ENCODE data around the gene STARD5. TPM values are rescaled to one million over a fixed set of nuclear protein-coding genes. Genes with fewer than 3 reads are reported as not detected.

STARD5 gene
- polyA plus RNA-seq, 1 donor from 2014 or later, result 8.4 TPM

DNA sequence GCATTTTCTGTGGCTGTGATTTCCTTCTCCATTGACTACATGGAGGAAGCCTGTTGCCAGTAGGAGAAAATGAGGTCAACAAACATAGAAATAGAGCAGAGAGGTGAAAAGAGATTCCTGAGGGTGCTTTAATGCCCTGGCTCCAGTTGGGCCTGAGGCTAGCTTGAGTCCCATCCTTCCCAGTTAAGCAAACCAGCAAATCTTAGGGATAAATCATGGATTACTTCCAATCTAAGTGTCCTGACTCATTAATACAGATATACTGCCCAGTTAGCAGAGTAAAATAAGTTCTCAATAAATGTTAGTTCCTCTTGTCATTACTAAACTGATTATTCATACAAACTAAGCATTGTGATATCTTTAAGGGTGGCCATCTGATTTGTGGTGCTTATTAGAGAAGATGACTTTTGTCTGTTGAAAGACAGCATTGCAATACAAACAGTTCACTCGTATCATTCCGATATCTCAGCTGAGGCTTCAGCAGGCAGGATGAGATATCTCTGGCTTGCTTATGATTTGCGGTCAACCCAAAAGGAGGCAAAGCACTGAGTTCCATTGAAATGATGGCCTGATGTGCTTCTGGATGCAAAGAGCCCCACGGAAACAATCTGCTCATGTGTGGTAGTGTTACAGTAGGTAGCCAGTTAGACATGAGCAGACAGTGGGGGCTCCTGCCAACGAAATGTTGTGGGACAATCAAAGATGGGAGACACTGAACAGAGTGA is 6.6 kb upstream of the STARD5 start:
- Mint-ChIP-seq H3K27ac (peak overlapping the region in 1 of 3 donors; percentile 86), H3K9me3 (no peaks in the 10 kb centered on the region), H3K27me3 (peaks cover 2% of the 10 kb centered on the region), H3K4me1 (peaks cover 4 to 5% (median 4%) of the 10 kb centered on the region in 3 donors), H3K36me3 (peaks cover 3% of the 10 kb centered on the region), H3K4me3 (no peak overlapping the region)

DNA sequence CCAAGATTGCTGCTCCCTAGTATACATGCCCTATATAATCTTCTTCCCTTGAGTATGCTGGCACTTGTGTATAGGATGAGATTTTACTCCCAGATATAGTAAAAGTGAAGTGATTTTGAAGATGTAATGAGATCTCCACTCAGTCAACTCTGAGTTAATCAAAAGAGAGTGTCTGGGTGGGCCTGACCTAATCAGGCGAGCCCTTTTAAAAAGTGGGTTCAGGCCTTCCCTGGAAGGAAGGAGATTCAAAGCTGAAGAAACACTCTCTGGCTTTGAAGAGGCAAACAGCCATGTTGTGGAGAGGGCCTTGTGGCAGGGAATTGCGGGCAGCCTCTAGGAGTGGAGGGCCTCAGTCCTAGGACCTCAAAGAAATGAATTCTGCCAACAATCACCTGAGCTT is 5.5 kb upstream of the STARD5 start:
- Mint-ChIP-seq H3K4me1 (peaks cover 10 to 11% (median 10%) of the 10 kb centered on the region in 3 donors), H3K4me3 (no peak overlapping the region), H3K36me3 (peaks cover 3% of the 10 kb centered on the region), H3K9me3 (no peaks in the 10 kb centered on the region), H3K27ac (no peak overlapping the region), H3K27me3 (no peaks in the 10 kb centered on the region)

DNA sequence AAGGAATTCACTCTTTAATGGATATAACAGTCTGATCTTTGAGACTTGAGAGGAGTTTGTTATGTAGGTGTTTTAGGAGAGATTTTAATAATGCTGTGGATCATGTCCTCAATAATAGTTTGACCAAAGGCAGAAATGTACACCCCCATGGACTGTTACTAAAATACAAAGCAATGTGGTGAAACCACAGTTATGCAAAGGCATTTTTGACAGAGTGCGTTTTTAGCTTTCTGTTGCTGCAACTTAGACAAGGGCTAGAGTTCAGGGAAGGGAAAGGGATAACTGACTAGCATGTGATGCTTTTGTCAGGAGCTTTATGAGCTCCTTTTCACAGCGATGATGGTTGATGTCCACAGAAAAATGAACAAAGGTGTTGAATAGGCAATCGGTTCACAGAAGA is 3.6 kb upstream of the STARD5 start:
- Mint-ChIP-seq H3K4me3 (peak overlapping the region in 1 of 4 donors; percentile 41), H3K9me3 (no peaks in the 10 kb centered on the region), H3K4me1 (peaks cover 17 to 22% (median 17%) of the 10 kb centered on the region in 3 donors), H3K36me3 (peaks cover 3% of the 10 kb centered on the region), H3K27me3 (no peaks in the 10 kb centered on the region), H3K27ac (peak overlapping the region in 1 of 3 donors; percentile 30)

DNA sequence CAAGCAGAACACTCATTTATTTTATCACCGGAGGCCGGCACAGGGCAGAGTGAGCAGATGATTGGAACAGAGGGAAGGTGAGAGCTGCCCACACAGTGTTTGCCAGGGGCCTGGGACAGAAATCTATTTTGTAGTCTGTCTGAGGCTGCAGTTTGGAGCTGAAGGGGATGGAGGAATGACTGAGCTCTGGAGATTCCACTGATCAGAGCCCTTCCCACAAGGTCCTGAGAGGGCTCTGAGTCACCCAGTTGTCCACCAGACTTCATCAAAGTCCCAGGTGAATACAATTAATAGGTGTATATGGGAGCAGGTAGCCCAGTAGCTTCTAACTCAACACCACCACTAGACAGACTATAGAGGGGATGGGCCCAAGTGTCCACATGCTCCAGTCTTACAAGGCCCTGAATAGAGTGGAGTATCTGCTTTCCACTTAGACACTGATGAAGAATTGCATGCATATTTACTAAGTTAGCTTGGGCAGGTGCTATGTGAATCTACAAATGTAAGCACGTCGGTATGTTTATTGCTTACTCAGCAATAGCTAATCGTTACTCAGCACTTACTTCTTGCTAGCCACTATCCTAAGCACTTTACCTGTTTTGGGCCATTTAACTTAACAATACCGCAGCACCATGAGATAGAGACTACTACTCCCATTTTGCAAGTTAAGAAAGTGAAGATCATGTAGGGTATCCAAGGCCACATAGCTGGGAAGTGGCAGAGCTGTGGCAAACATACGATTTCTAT is 2.7 kb upstream of the STARD5 start:
- H3K4me3 Mint-ChIP-seq, result peak overlapping the region in 1 of 4 donors; percentile 31
- peaks cover 3% of the 10 kb centered on the region for H3K36me3 Mint-ChIP-seq
- H3K27me3 Mint-ChIP-seq, result no peaks in the 10 kb centered on the region
- peak overlapping the region in 1 of 3 donors; percentile 74 for H3K27ac Mint-ChIP-seq
- H3K4me1 Mint-ChIP-seq, result peaks cover 17 to 27% (median 22%) of the 10 kb centered on the region in 3 donors
- no peaks in the 10 kb centered on the region for H3K9me3 Mint-ChIP-seq

DNA sequence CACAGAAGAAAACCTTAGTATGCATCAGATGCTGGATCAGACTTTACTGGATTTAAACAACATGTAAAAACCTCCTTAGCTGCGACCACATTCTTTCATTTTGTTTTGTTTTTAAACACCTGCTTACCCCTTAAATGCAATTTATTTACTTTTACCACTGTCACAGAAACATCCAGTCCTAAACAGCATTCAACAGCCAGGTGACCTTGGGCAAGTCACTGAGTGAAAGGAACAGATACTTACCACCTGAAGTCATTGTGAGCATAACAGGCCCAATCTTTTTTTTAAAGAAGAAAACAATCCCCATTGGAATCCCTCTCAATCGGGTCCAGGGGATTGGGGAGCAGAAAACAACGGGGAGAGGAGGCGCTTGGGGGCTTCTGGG is 390 bp downstream of the STARD5 start:
- H3K27ac Mint-ChIP-seq, result peak overlapping the region; percentile 84 to 95 (median 93)
- H3K9me3 Mint-ChIP-seq, result no peaks in the 10 kb centered on the region
- peak overlapping the region; percentile 92 to 100 (median 98) for H3K4me3 Mint-ChIP-seq
- no peaks in the 10 kb centered on the region for H3K36me3 Mint-ChIP-seq
- H3K4me1 Mint-ChIP-seq, result peaks cover 24 to 34% (median 33%) of the 10 kb centered on the region in 3 donors
- H3K27me3 Mint-ChIP-seq, result peaks cover under 1% of the 10 kb centered on the region

DNA sequence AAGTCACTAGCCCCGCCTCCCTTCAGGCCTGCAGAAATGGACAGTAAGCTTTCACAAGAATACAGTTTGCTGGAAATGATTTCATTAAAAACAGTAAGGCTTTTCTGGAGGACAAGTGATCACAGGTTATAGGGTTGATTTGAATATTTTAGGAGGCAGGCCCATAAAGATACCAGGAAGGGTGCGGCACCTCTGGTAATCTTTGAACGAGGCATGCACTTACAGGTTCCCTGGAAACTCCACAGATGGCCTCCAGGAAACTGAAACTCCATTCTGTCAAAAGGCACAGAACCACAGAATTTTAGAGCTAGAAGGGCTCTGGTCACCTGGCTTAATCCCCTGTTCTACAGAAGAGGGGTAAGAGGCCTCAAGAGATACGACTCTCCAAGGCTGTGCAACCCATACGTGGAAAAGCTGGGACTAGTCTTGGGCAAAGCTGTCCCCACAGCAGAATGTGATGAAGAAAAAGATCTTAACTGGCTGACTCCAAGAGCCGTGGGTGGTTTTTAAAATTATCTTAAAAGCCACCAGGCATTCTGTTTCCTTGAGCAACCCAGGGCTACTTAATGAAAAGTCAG is 1.2 kb downstream of the STARD5 start:
- peak overlapping the region; percentile 58 to 74 (median 66) for H3K4me3 Mint-ChIP-seq
- peak overlapping the region in 2 of 3 donors; percentile 46 to 83 for H3K27ac Mint-ChIP-seq
- peaks cover 31 to 41% (median 41%) of the 10 kb centered on the region in 3 donors for H3K4me1 Mint-ChIP-seq

DNA sequence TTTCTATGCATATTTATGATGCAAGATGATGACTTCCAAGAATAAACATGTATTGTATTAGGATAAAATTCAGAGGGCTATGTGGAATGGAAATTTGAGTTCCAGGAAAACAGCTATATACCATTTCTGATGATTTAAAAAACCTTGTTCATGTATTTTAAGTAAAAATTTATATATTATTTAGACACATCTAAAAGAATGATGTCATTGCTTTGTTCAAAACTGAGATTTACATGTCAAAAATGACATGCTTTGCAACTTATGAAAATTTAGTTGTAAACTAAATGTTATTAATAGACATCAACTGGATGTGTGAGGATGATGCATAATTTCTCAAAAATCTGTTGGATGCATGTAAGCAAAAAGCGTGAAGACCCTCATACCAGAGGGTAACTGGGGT is 2.3 kb downstream of the STARD5 start:
- Mint-ChIP-seq H3K27ac (no peak overlapping the region), H3K4me3 (peak overlapping the region in 1 of 4 donors; percentile 73), H3K27me3 (peaks cover 1% of the 10 kb centered on the region), H3K9me3 (no peaks in the 10 kb centered on the region), H3K4me1 (peaks cover 41 to 48% (median 46%) of the 10 kb centered on the region in 3 donors), H3K36me3 (no peaks in the 10 kb centered on the region)

More for the DNA sequence above, 1.2 kb downstream of the STARD5 start:
- peaks cover 1% of the 10 kb centered on the region for H3K27me3 Mint-ChIP-seq
- no peaks in the 10 kb centered on the region for H3K36me3 Mint-ChIP-seq
- H3K9me3 Mint-ChIP-seq, result no peaks in the 10 kb centered on the region

DNA sequence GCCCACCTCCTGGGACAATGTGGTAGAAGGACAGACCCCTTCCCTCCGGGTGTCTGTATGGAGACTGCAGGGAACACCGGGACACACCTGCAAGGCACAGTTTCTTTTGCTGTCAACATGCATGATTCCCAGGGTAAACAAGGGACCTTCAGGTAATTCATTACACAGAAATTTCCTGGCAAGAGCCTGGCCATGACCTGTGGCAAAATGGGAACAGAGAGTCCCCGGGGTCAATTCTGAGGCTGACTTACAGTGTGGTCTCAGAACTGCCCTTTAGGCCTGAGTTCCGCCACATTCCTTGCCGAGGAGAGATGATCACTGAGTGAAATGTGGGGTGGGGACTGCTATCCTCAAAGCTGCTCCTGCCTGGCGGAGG is 6.3 kb downstream of the STARD5 start:
- no peaks in the 10 kb centered on the region for H3K36me3 Mint-ChIP-seq
- no peaks in the 10 kb centered on the region for H3K9me3 Mint-ChIP-seq
- H3K27ac Mint-ChIP-seq, result peak overlapping the region; percentile 83 to 89 (median 86)
- H3K4me1 Mint-ChIP-seq, result peaks cover 44 to 66% (median 51%) of the 10 kb centered on the region in 3 donors
- peak overlapping the region; percentile 55 to 87 (median 66) for H3K4me3 Mint-ChIP-seq
- peaks cover 1% of the 10 kb centered on the region for H3K27me3 Mint-ChIP-seq

DNA sequence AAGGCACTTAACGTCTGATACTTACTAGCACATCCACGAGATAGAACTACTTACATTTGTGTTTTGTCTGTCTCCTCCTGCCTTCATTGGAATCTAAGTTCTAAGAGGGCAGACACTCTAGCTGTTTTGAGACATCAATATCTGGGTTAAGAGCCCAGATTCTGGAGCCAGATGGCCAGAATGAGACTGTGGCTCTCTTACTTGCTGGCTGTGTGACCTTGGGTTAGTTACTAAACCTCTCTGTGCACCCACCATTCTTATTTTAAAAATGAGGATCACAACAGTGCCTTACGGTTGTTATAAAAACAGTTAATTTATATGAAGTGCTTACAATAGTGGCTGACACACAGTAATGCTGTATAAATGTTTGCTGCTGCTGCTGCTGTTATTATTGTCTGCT is 7.7 kb downstream of the STARD5 start:
- Mint-ChIP-seq H3K4me1 (peaks cover 47 to 74% (median 64%) of the 10 kb centered on the region in 3 donors), H3K4me3 (peak overlapping the region in 2 of 4 donors; percentile 9 to 81), H3K9me3 (no peaks in the 10 kb centered on the region)

DNA sequence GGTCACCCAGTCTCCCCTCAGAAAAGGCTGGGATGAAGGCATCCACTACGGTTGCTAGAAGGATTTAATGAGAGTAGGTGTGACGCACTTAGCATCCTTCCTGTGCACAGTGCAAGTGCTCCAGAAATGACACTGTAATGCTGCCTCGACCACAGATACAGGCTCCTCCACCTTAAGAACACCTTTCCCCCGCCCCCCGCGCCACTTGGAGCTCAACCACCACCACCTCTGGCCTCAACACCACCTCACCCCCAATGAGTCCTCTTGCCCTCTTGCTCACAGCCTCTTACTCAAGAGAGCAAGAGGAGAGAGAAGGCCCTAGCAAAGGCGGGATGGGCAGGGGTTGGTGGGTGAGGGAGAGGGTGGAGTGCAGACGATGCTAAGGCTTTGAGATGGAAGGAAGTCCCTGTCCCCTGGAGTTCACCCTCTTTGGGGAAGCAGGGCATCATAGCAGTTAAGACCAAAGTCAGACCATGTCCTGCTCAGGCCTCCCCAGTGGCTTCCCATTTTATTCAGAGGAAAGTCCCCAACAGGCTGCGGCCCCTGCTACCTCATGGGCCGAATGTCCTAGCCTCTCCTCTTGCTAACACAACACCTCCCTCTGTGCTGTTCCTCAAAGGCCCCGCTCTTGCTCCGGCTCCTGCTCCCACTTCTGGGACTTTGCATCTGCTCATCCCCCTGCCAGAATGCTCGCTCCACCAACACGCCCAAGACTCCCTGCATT is 8.3 kb downstream of the STARD5 start:
- Mint-ChIP-seq H3K4me3 (peak overlapping the region in 3 of 4 donors; percentile 29 to 81 (median 79)), H3K9me3 (no peaks in the 10 kb centered on the region), H3K27me3 (peaks cover 1% of the 10 kb centered on the region), H3K36me3 (peaks cover 2% of the 10 kb centered on the region), H3K27ac (peak overlapping the region; percentile 89 to 95 (median 94)), H3K4me1 (peaks cover 47 to 80% (median 71%) of the 10 kb centered on the region in 3 donors)

More for the DNA sequence above, 7.7 kb downstream of the STARD5 start:
- H3K36me3 Mint-ChIP-seq, result no peaks in the 10 kb centered on the region
- H3K27me3 Mint-ChIP-seq, result peaks cover 1% of the 10 kb centered on the region
- H3K27ac Mint-ChIP-seq, result peak overlapping the region; percentile 89 to 95 (median 94)

DNA sequence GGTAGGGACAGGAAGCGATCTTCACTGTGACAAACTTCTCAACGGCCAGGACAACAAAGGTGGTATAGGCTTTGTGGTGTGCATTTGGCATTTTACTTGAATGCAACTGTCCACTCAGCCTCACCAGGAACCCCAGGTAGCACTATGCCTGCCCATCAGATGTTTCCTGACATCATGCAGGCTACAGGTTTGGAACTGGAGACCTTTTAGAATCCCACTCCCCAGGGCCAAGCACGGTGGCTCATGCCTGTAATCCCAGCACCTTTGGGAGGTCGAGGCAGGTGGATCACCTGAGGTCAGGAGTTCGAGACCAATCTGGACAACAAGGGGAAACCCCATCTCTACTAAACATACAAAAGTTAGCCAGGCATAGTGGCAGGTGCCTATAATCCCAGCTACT is 9.6 kb downstream of the STARD5 start:
- Mint-ChIP-seq H3K27me3 (peaks cover 1% of the 10 kb centered on the region), H3K4me1 (peaks cover 50 to 83% (median 74%) of the 10 kb centered on the region in 3 donors), H3K9me3 (no peaks in the 10 kb centered on the region), H3K27ac (peak overlapping the region; percentile 45 to 95 (median 91)), H3K36me3 (peaks cover 7% of the 10 kb centered on the region), H3K4me3 (peak overlapping the region in 2 of 4 donors; percentile 25 to 45)

DNA sequence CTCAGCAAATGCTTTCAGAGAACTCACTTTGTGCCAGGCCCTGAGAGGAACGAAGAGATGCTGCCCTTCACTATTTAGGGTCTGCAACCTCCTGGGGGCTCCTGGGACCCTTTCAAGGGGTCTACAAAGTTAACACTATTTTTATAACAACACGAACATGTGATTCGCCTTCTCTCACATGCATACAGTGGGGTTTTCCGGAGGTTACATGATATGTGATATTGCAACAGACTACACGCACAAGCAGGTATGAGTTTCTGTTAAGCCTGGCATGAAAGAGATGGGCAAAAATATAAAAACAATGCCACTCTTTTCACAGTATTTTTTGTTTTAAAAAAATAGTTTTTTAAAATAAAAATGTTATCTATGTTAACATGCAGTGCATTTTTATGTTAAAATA is 10.3 kb downstream of the STARD5 start:
- peak overlapping the region; percentile 45 to 97 (median 91) for H3K27ac Mint-ChIP-seq
- peak overlapping the region in 1 of 4 donors; percentile 20 for H3K4me3 Mint-ChIP-seq
- H3K27me3 Mint-ChIP-seq, result peaks cover 1% of the 10 kb centered on the region
- H3K4me1 Mint-ChIP-seq, result peaks cover 52 to 79% (median 71%) of the 10 kb centered on the region in 3 donors
- H3K9me3 Mint-ChIP-seq, result no peaks in the 10 kb centered on the region
- H3K36me3 Mint-ChIP-seq, result peaks cover 12% of the 10 kb centered on the region

DNA sequence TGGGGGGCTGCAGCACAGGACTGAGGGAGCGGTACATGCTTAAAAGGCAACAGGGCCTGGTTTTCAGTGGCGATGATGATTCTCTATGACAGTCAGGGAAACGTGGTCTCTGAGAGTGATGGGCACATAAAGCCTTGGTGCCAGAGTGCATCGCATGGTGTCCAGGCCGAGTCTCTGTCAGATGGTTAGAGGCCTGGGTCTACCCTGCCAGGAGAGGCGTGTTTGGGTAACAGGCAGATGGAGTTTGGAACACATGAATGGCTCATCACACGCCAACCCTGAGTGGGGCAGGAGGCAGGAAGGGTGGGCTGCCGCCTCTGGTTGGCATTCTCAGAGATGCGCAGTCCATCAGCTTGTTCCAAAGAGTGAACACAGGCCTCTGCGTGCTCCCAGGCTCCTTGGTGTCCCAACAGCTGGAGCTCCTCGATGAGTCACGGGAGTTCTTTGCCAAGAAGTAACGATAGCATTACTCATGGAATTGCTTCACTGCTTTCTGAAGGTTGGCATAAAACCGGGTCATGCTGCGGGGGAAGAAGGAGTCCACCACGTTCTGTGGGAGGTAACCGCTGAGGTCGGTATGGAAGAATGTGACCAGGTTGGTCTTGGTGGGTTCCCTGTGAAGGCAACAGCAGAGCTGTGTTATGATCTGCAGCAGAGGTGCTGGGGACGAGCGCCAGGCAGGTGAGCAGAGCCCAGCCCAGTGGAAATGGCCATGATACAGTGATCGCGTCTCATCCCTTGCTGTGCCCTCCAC is 11.0 kb downstream of the STARD5 start:
- Mint-ChIP-seq H3K36me3 (peaks cover 14% of the 10 kb centered on the region), H3K27me3 (no peaks in the 10 kb centered on the region), H3K4me1 (peaks cover 44 to 74% (median 64%) of the 10 kb centered on the region in 3 donors), H3K9me3 (no peaks in the 10 kb centered on the region), H3K4me3 (peak overlapping the region in 3 of 4 donors; percentile 13 to 69 (median 20)), H3K27ac (peak overlapping the region; percentile 55 to 97 (median 90))

Measured in IgD-negative memory B cell (primary cell).